Endodermal cell (in vitro differentiated cells): ENCODE data around the gene PARD3B. TPM values are rescaled to one million over a fixed set of nuclear protein-coding genes. Genes with fewer than 3 reads are reported as not detected.

Experiments used
- DNase-seq: peaks from one replicate; pipeline ENCODE4 v3.0.0-alpha.2; 2017
- H3K27ac ChIP-seq: 2 replicates; pipeline ENCODE4 v1.5.1; 2013; ENCODE audit warnings: mild to moderate bottlenecking, low read depth, low read length, moderate library complexity
- H3K27me3 ChIP-seq: 2 replicates; pipeline ENCODE4 v1.6.1; 2013; ENCODE audit warnings: mild to moderate bottlenecking, low read length, moderate library complexity; ENCODE audit not compliant: insufficient read depth, control insufficient read depth, poor library complexity, severe bottlenecking
- H3K36me3 ChIP-seq: 2 replicates; pipeline ENCODE4 v1.7.0; 2013; ENCODE audit warnings: mild to moderate bottlenecking, low read length, moderate library complexity; ENCODE audit not compliant: control insufficient read depth, insufficient read depth
- H3K4me1 ChIP-seq: one replicate; pipeline ENCODE4 v1.7.0; 2013; ENCODE audit warnings: low read length; ENCODE audit not compliant: control insufficient read depth, insufficient read depth
- H3K4me3 ChIP-seq: 2 replicates; pipeline ENCODE4 v1.5.1; 2013; ENCODE audit warnings: mild to moderate bottlenecking, low read length, moderate library complexity
- H3K9ac ChIP-seq: 2 replicates; pipeline ENCODE4 v1.6.1; 2013; ENCODE audit warnings: mild to moderate bottlenecking, low read length, moderate library complexity; ENCODE audit not compliant: poor library complexity, severe bottlenecking; ENCODE audit errors: extremely low read depth
- H3K9me3 ChIP-seq: 2 replicates; pipeline ENCODE4 v1.6.1; 2013; ENCODE audit warnings: mild to moderate bottlenecking, low read length, moderate library complexity; ENCODE audit not compliant: control insufficient read depth
- H3K27ac Mint-ChIP-seq: 2 replicates; pipeline ENCODE4 v1.8.0; 2020; ENCODE audit warnings: mixed read lengths
- H3K27me3 Mint-ChIP-seq: 2 replicates; pipeline ENCODE4 v1.8.0; 2021; ENCODE audit warnings: mild to moderate bottlenecking, mixed read lengths; ENCODE audit not compliant: insufficient read depth
- H3K36me3 Mint-ChIP-seq: 2 replicates; pipeline ENCODE4 v1.8.0; 2020; ENCODE audit warnings: low read depth, mixed read lengths
- H3K4me1 Mint-ChIP-seq: 2 replicates; pipeline ENCODE4 v1.8.0; 2020; ENCODE audit warnings: mixed read lengths
- H3K4me3 Mint-ChIP-seq: 2 replicates; pipeline ENCODE4 v1.8.0; 2020; ENCODE audit warnings: mild to moderate bottlenecking, moderate library complexity, mixed read lengths
- H3K9me3 Mint-ChIP-seq: 2 replicates; pipeline ENCODE4 v1.8.0; 2020; ENCODE audit warnings: mild to moderate bottlenecking, mixed read lengths
- CTCF ChIP-seq: fragments of 200-600 bp; sonication (generic); conservative IDR thresholded peaks from 2 replicates; pipeline ENCODE4 v1.5.0; 2021; ENCODE audit warnings: antibody characterized with exemption, mild to moderate bottlenecking
- WGBS, 2 experiments: methylation state at CpG; one replicate each; pipeline versions ENCODE4 v1.1.5 to v1.1.7; 2013; ENCODE audit warnings: missing lambda C conversion rate in 2 of 2, mixed read lengths in 1 of 2; ENCODE audit not compliant: insufficient coverage in 1 of 2, insufficient read length in 1 of 2; 5-methylcytosine and 5-hydroxymethylcytosine counted together
- total RNA-seq, 2 donors: library from RNA; stranded (reverse); fragmentation: NEBNext Ultra II Directional in 1 of 2; extraction: Animal tissue kit (Norgen Biotek cat#: 25700) in 1 of 2; gene quantifications; 2 replicates in 1 of 2; 3 replicates in 1 of 2; pipeline ENCODE4 v1.2.1, GENCODE V29; 2021

PARD3B gene
- total RNA-seq, 2 donors from 2014 or later = 2.5 to 5.6 TPM

- no peak for TF ChIP-seq CTCF
- Histone ChIP-seq H3K27ac (no peak overlapping the region), H3K4me1 (no peaks in the 10 kb centered on the region), H3K9ac (no peak overlapping the region), H3K27me3 (no peaks in the 10 kb centered on the region), H3K36me3 (no peaks in the 10 kb centered on the region), H3K4me3 (no peak overlapping the region), H3K9me3 (no peaks in the 10 kb centered on the region)
- Mint-ChIP-seq H3K27me3 (no peaks in the 10 kb centered on the region), H3K27ac (no peak overlapping the region), H3K36me3 (no peaks in the 10 kb centered on the region), H3K9me3 (no peaks in the 10 kb centered on the region), H3K4me3 (no peak overlapping the region), H3K4me1 (no peaks in the 10 kb centered on the region)
- WGBS, 2 experiments = 85% methylated on average over 1 of the region's 1 CpG; no CpG with 5 or more reads in 1 of the 2 experiments
- no peak for DNase-seq
Observed at GRCh38 chr2:204695506-204695905, 150.2 kb downstream of the PARD3B start.

- no peak for TF ChIP-seq CTCF
- no peak for DNase-seq
- 92 to 95% methylated on average over 4 to 5 of the region's 5 CpGs for WGBS, 2 experiments
- Histone ChIP-seq H3K27ac (no peak overlapping the region), H3K9ac (no peak overlapping the region), H3K36me3 (no peaks in the 10 kb centered on the region), H3K4me3 (no peak overlapping the region), H3K4me1 (no peaks in the 10 kb centered on the region), H3K27me3 (no peaks in the 10 kb centered on the region), H3K9me3 (no peaks in the 10 kb centered on the region)
- no peaks in the 10 kb centered on the region for H3K36me3 Mint-ChIP-seq
- no peaks in the 10 kb centered on the region for H3K9me3 Mint-ChIP-seq
- no peaks in the 10 kb centered on the region for H3K27me3 Mint-ChIP-seq
- H3K4me3 Mint-ChIP-seq = no peak overlapping the region
- no peaks in the 10 kb centered on the region for H3K4me1 Mint-ChIP-seq
- H3K27ac Mint-ChIP-seq = no peak overlapping the region
Observed at GRCh38 chr2:204696124-204696523, 150.8 kb downstream of the PARD3B start.

GRCh38 chr2:204705243-204705932 lies 160.1 kb downstream of the PARD3B start:
- H3K9ac ChIP-seq = no peak overlapping the region
- no peak for TF ChIP-seq CTCF
- Mint-ChIP-seq H3K27ac (no peak overlapping the region), H3K4me1 (no peaks in the 10 kb centered on the region), H3K36me3 (no peaks in the 10 kb centered on the region), H3K9me3 (no peaks in the 10 kb centered on the region), H3K27me3 (no peaks in the 10 kb centered on the region), H3K4me3 (no peak overlapping the region)
- 79 to 100% methylated on average over 1 to 4 of the region's 4 CpGs for WGBS, 2 experiments
- H3K9me3 ChIP-seq = no peaks in the 10 kb centered on the region
- no peaks in the 10 kb centered on the region for H3K4me1 ChIP-seq
- no peak overlapping the region for H3K27ac ChIP-seq
- H3K4me3 ChIP-seq = no peak overlapping the region
- no peak for DNase-seq
- no peaks in the 10 kb centered on the region for H3K27me3 ChIP-seq
- H3K36me3 ChIP-seq = no peaks in the 10 kb centered on the region
